HG02981 (cell line): ENCODE data around the gene CLCN1.

Experiments
- ATAC-seq: cut with Tn5 transposase; IDR thresholded peaks from one replicate; pipeline ENCODE4 v1.9.1; 2021; ENCODE audit warnings: mild to moderate bottlenecking, moderate library complexity; ENCODE audit not compliant: unreplicated experiment

CLCN1 gene

DNA sequence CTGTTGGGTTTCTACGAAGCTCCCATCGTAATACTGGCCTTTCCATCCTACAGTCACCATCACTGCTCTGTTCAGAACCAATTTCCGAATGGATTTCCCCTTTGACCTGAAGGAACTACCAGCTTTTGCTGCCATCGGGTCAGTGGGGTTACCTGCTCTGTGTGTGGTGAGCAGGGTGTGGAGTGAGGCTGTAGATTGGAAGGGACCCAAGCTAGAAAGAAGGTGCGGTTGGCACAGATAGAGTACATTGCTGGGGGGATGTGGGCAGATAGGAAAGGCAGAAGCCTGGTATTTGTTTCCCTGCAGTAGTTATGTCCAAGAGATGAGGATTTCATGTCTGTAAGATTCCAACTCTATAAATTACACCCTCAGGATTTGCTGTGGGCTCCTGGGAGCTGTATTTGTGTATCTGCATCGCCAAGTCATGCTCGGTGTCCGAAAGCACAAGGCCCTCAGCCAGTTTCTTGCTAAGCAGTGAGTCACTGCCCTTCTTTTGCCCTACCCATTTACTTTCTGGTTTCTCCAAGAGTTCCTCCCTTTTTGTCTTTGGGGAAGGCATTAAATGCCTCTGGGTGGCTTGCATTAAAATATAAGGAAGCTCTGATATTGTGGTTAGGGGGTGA lies 15.4 kb downstream of the CLCN1 start:
- no peak for ATAC-seq

GRCh38 chr7:143334244-143334643 lies 18.3 kb downstream of the CLCN1 start:
- ATAC-seq = no peak

DNA sequence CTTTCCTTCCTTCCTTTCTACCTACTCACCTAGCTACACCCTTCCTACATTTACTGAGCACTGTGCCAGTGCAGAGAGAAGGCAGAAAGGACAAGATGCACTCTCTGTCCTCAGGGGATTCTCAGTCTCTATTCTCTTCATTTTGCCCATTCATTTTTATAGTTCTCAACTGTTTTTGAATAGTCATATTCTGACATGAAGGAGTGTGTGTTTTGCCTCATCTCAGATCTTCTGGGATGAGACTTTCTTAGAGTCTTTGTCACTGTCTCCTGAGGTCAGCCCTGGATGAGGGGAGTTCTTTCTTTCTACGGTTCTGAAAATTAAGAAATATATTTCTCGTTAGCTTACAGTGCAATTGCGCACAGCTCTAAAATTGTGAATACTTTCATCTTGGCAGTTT lies 21.3 kb downstream of the CLCN1 start:
- ATAC-seq = no peak

DNA sequence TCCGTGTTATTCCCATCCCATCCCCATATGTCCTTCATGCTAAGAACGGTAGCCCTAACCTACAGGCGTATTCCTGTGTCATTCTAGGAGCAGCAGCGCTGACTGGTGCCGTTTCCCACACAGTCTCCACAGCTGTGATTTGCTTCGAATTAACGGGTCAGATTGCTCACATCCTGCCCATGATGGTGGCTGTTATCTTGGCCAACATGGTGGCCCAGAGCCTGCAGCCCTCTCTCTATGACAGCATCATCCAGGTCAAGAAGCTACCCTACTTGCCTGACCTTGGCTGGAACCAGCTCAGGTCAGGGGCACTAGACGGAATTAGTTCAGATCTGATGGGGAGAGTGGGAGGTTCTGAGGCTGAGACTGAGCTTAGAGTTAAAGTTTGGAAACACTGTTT lies 25.9 kb downstream of the CLCN1 start:
- ATAC-seq = no peak

DNA sequence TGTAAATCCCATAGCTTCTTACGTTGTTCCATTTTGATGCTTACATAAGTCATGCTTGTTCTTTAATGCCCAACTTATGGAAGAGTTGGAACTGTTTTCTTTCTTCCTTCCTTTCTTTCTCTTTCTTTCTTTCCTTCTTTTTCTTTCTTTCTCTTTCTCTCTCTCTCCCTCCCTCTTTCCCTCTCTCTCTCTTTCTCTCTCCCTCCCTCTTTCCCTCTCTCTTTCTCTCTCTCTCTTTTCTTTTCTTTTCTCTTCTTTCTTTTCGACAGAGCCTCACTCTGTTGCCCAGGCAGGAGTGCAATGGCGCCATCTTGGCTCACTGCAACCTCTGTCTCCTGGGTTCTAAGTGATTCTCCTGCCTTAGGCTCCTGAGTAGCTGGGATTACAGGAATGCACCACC lies 27.7 kb downstream of the CLCN1 start:
- ATAC-seq = no peak

DNA sequence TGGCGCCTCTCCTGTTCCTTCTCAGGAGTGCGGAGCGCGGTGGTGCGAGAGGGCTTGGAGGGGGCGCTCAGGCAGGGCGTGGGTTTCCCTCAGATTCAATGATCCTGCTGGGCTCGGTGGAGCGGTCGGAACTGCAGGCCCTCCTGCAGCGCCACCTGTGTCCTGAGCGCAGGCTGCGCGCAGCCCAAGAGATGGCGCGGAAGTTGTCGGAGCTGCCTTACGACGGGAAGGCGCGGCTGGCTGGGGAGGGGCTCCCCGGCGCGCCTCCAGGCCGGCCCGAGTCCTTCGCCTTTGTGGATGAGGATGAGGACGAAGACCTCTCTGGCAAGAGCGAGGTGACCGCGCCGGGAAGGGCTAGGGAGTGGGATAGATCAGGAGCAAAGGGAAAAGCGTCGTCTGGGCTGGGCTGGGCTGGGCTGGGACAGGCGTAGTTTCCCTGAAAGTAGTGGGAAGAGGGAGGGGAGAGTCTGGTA lies 29.6 kb downstream of the CLCN1 start:
- peak; percentile 83 for ATAC-seq

- ATAC-seq = no peak
Observed at GRCh38 chr7:143346018-143346417, 30.1 kb downstream of the CLCN1 start.

DNA sequence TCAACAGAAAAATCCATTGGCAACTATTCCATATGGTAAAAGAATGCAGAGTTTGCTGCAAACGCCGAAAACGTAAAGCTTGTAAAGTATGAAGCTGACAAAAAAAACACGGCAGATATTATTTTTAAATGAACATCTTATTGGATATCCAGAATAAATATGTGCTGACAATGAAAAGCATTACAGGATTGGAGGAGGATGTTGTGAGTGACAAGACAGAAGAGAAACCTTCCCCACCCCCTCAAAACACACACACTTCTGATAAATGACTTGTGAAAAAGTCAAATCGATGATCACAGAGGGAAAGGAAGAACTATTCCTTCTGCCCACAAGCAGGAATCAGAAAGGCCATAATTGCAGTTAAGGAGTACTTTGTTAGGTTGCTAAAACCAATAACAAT lies 32.0 kb downstream of the CLCN1 start:
- no peak for ATAC-seq

DNA sequence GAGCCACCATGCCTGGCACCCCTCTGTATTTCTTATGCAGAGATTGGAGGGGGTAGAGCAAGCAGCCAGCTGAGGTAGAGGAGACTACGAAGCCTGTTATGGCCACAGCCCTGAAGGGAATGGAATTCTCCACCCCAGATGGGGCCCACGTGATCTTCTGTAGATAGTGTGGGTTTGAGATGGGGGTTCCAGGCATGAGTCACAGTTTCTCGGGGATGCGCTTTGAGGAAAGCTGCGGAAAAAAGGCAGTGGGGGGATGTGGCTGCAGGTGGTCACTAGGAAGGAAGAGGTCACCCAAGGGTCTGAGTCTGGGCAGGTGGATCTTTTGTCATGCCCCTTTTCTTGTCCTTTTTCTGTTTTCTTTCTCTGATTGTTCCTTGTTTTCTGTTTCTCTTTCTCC lies 35.1 kb downstream of the CLCN1 start:
- no peak for ATAC-seq

GRCh38 chr7:143351574-143351973 lies 35.7 kb downstream of the CLCN1 start:
- ATAC-seq = no peak

DNA sequence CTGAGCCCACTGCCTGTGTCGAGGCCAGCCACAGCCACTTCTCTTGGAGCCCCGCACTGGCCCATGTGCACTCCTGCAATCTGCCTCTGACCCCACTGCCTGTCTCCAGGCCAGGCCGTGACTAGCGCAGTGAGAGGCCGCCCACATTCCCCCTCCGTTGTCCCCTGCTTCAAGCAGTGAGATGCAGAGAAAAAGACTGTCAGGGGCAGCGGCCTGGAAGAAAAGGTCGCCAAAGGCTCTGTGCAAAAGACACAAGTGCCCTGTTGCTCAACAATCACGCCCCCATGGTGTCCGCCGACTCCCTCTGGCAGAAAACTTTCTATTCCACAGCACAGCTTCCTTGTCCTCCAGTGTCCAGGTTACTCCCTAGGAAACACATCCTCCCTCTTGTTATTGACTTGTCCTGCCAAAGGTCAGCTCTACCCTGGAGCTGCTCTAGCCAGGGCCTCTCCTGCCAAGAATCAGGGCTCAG lies 36.7 kb downstream of the CLCN1 start:
- ATAC-seq = no peak

DNA sequence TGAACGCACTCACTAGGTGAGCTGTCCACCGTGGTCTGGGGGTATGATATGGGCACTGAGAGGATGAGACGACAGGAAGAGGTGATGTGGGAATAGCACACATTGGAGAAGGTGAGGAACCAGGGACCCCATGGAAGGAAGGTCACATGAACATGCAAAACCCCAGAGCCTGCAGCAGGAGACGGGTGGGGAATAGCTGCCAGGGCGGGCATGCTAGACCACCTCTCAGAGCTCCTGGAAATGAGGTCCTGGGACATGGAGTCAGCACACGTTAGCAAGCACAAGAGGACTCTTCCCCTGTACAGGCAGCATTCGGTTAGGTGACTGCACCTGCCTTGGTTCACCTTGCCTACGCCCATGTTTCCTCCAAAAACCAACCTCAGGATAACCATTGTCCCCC lies 38.5 kb downstream of the CLCN1 start:
- no peak for ATAC-seq

GRCh38 chr7:143354965-143355364 lies 39.1 kb downstream of the CLCN1 start:
- no peak for ATAC-seq

DNA sequence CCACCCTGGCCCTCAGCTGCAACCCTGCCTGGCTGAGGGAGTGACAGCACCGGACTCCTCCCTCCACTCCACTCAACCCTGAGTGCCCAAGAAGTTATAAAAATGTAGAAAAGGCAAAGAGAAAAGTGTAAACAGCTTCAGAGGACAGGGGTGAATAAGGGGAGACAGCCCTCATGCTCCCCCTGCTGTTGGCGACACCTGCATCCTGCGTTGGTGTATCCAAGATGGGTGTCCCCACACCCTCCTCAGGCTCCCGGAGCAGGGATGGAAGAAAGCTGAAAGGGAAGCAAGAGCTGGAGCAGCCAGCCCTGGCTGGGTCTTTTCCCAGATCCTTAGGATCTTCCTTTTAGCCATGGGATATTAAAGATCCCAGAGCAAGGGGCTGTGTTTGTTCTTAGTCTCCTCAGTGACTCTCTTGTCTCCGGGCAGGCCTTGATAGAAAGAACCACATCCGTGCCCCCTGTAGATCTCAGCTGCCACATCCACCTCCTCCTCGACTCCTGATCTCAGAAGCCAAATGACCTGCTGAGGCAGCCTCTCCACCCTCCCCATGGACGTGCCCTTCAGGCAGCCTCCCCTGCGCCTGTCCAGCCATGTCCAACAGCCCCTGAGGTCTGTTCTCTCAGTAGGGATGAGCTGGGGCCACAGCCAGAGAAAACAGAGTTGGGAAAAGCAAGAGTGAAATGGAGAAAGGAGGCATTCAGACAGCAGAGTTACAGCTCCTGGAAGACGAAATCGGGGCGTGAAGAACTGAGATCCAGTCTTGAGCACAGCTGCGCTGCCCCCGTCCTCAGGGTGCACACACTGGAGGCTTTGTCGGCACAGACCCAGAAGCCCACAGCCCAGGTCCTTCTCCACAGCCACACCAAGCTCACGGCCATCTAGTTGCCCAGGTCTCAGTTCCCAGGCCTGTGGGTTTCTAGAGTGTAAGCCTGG lies 39.8 kb downstream of the CLCN1 start:
- ATAC-seq = no peak

GRCh38 chr7:143356414-143357050 lies 40.6 kb downstream of the CLCN1 start:
- ATAC-seq = no peak

- no peak for ATAC-seq
Observed at GRCh38 chr7:143358626-143359025, 42.7 kb downstream of the CLCN1 start.

GRCh38 chr7:143359771-143360353 lies 44.0 kb downstream of the CLCN1 start:
- ATAC-seq = no peak

DNA sequence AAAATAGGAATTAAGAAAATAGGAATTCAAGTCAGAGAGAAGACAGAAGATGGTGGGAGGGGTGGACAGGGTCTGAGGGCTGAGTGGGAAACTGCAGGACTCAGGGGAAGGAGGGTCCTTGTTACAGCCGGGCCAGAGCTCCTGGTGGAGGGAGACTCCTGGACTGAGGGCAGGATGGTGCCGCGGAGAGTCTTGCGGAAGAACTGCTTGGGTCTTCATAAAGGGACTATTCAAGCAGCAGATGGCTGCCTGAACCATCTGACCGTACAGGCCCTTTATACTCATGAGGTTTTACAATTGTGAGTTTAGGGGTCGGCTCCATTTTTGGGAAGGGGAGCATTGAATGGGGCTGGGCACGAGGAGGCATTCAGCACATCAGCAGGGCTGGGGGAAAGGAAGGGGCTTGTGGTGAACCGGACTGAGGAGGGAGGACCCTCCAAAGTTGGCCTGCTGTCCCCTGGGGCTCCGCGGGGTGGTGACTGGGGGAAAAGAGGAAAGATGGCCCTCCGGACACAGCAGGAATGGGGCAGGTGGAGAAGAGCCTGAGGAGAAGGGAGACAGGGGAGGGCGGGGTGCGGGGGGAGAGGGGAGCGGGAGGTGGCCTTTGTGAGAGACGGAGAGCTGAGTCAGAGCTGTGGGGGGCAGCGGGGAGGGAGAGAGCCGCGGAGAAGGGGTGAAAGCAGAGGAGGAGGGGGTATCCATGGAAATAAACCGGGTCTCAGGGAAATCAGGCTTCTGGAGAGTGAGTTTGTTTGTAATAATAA lies 45.1 kb downstream of the CLCN1 start:
- ATAC-seq = no peak

- ATAC-seq = no peak
Observed at GRCh38 chr7:143361552-143362130, 45.7 kb downstream of the CLCN1 start.
